Prostate gland (tissue), 2 donors: ENCODE data around the gene ZSCAN16. TPM values are rescaled to one million over a fixed set of nuclear protein-coding genes. Genes with fewer than 3 reads are reported as not detected.
A peak's percentile ranks its signal among the peaks of the same experiment; 100 is the strongest.

ENCODE experiments used
- DNase-seq: peaks from one replicate; pipeline ENCODE4 v3.0.0-alpha.2; 2019; ENCODE audit warnings: low spot score
- H3K27ac ChIP-seq, 2 donors: fragments of 200-600 bp; sonication (generic); 2 replicates each; pipeline ENCODE4 v1.5.1; 2017 to 2019
- H3K27me3 ChIP-seq: fragments of 200-600 bp; sonication (generic); replicated peaks from 2 replicates; pipeline ENCODE4 v1.5.1; 2019; ENCODE audit not compliant: insufficient read depth
- H3K36me3 ChIP-seq, 2 donors: fragments of 200-600 bp; sonication (generic); 1 replicate in 1 of 2; 2 replicates in 1 of 2; pipeline versions ENCODE4 v1.5.1 to v1.8.1; 2017 to 2019
- H3K4me1 ChIP-seq: fragments of 200-600 bp; sonication (generic); replicated peaks from 2 replicates; pipeline ENCODE4 v1.5.1; 2019
- H3K4me3 ChIP-seq, 2 donors: fragments of 200-600 bp; sonication (generic); 2 replicates each; pipeline ENCODE4 v1.5.1; 2017 to 2019
- H3K9me3 ChIP-seq: fragments of 200-600 bp; sonication (generic); 2 replicates; pipeline ENCODE4 v1.5.1; 2017
- CTCF ChIP-seq, 4 experiments: fragments of 200-600 bp in 2 of 4; fragments of 450-650 bp in 2 of 4; sonication (generic) in 2 of 4; IDR thresholded peaks; 1 replicate in 3 of 4; 2 replicates in 1 of 4; pipeline ENCODE4 v1.5.1; 2016 to 2019; ENCODE audit warnings: antibody characterized with exemption in 4 of 4, mild to moderate bottlenecking in 2 of 4, moderate library complexity in 2 of 4
- POLR2A ChIP-seq: fragments of 450-650 bp; IDR thresholded peaks from one replicate; pipeline ENCODE4 v1.6.1; 2016; ENCODE audit warnings: antibody characterized with exemption, mild to moderate bottlenecking
- POLR2AphosphoS5 ChIP-seq: sonication (generic); formaldehyde crosslinking; IDR thresholded peaks from one replicate; pipeline ENCODE4 v1.6.1; 2017; ENCODE audit warnings: antibody characterized with exemption
- WGBS: methylation state at CpG from one replicate; pipeline ENCODE4 v1.1.5; 2018; 5-methylcytosine and 5-hydroxymethylcytosine counted together
- intact Hi-C: fragments of 100-400 bp; cut with DNase I; formaldehyde crosslinking; loops from one replicate; pipeline ENCODE4 v1.14.2; 2022
- total RNA-seq, 2 donors: library from RNA; depleted of rRNA; stranded (reverse); fragments of >200 nt; gene quantifications; one replicate each; pipeline ENCODE4 v1.1.0, GENCODE V29; 2016

The ZSCAN16 gene
- total RNA-seq, 2 donors from 2014 or later, result 5.3 TPM

DNA sequence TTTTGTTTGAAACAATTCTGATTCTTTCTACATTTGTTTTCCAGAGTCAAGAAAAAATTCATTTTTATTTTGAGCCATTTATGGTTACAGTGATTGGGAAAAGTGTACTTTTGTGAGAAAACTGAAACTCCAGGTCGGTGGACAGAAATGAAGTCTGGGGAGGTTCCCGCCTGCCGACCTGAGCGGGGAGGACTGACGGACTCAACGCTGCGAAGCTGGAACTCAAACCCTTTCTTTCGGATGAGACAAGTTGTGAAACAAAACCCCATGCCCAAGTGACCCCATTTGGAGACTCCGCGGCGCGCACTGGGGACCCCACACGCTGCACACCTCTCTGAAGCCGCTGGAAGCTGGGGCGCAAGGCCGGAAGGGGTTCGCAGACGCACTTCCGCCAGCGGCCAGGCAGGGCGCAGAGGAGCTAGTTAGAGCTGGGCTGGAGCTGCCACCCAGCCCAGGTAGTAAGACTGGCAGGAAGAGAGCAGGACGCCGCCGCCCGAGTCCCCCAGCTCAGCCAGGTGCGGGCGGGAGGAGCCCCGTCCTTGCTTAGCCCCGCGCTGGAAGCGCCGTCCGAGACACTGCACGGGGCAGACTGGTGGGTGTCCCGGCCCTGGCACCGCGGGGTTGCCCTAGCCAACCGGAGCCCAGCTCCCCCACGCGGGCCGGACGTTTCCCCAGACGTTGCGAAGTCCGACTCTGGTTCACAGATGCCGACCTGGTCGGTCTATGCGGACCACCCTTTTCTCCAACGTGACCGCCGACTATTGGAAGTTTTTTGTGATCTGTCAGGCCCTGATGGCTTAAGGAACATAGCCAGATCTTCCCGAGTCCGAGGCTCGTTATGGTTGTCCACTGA is 19.8 kb upstream of the ZSCAN16 start:
- H3K9me3 ChIP-seq, result no peaks in the 10 kb centered on the region
- H3K4me3 ChIP-seq, result peak overlapping the region; percentile 52 to 61
- DNase-seq, result peak; percentile 75
- intact Hi-C loops, result no loop called here
- no peaks in the 10 kb centered on the region for H3K4me1 ChIP-seq
- TF ChIP-seq POLR2A, result peak; percentile 66
- TF ChIP-seq CTCF (IDR thresholded peaks at IDR 0.05), result peak; percentile 18 to 76 (median 40)
- TF ChIP-seq POLR2AphosphoS5, result peak; percentile 82
- 1% methylated on average over 37 of the region's 54 CpGs for WGBS
- H3K36me3 ChIP-seq, result no peaks in the 10 kb centered on the region
- peak overlapping the region; percentile 87 to 91 for H3K27ac ChIP-seq
- no peaks in the 10 kb centered on the region for H3K27me3 ChIP-seq

- no peaks in the 10 kb centered on the region for H3K4me1 ChIP-seq
- DNase-seq, result no peak
- H3K36me3 ChIP-seq, result no peaks in the 10 kb centered on the region
- no peaks in the 10 kb centered on the region for H3K27me3 ChIP-seq
- peak overlapping the region; percentile 52 to 61 for H3K4me3 ChIP-seq
- no peak for TF ChIP-seq CTCF (IDR thresholded peaks at IDR 0.05)
- no peak for TF ChIP-seq POLR2AphosphoS5
- no peak for TF ChIP-seq POLR2A
- H3K9me3 ChIP-seq, result no peaks in the 10 kb centered on the region
- intact Hi-C loops, result no loop called here
- peak overlapping the region; percentile 87 to 91 for H3K27ac ChIP-seq
- 18% methylated on average over 5 of the region's 5 CpGs for WGBS
Measured at GRCh38 chr6:28105245-28105639, 19.2 kb upstream of the ZSCAN16 start.

DNA sequence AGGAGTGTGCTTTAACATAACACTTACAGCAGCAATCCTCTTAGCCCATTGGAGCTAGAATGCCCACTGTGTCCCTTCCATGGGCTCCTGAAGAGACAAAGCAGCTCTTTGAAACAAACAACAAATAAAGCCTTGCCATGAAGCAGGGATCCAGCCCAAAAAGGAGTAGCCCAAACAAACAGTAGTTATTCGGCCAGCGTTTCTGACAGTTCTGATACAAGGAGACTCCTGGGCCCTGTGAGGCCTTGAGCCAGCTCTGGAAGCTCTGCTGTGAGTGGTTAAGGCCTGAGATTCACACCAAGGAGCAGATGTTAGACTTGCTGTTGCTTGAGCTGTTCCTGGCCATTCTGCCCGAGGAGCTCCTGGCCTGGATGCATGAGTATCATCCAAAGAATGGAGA is 16.9 kb upstream of the ZSCAN16 start:
- 83% methylated on average over 3 of the region's 3 CpGs for WGBS
- no peak for DNase-seq
- Histone ChIP-seq H3K36me3 (no peaks in the 10 kb centered on the region), H3K4me3 (no peak overlapping the region), H3K9me3 (no peaks in the 10 kb centered on the region), H3K27me3 (no peaks in the 10 kb centered on the region), H3K27ac (no peak overlapping the region), H3K4me1 (no peaks in the 10 kb centered on the region)
- intact Hi-C loops, result no loop called here
- TF ChIP-seq POLR2AphosphoS5 (no peak), CTCF (IDR thresholded peaks at IDR 0.05) (no peak), POLR2A (no peak)

GRCh38 chr6:28111964-28112363 is 12.4 kb upstream of the ZSCAN16 start:
- intact Hi-C loops, result no loop called here
- WGBS, result 94% methylated on average over 3 of the region's 3 CpGs
- H3K27ac ChIP-seq, result no peak overlapping the region

More at GRCh38 chr6:28111964-28112363, 12.4 kb upstream of the ZSCAN16 start:
- Histone ChIP-seq H3K4me3 (no peak overlapping the region), H3K36me3 (no peaks in the 10 kb centered on the region), H3K4me1 (no peaks in the 10 kb centered on the region), H3K9me3 (no peaks in the 10 kb centered on the region), H3K27me3 (no peaks in the 10 kb centered on the region)
- DNase-seq, result no peak
- no peak for TF ChIP-seq POLR2A
- TF ChIP-seq CTCF (IDR thresholded peaks at IDR 0.05), result no peak
- TF ChIP-seq POLR2AphosphoS5, result no peak
